GM20000 (cell line): ENCODE measurements around the gene XKR8.
"Not testable (repeated sequence)": the region's sequence is repeated elsewhere in the genome, so short reads cannot be mapped to it uniquely, and the experiment has no call there.

Source experiments
- DNase-seq: peaks from one replicate; pipeline ENCODE4 v3.0.0; 2012; ENCODE audit warnings: low spot score
- CTCF ChIP-seq: IDR thresholded peaks from 2 replicates; pipeline ENCODE4 v1.5.1; 2012; ENCODE audit warnings: mild to moderate bottlenecking, control low read depth; ENCODE audit errors: extremely low read depth, missing control alignments

The XKR8 gene

DNA sequence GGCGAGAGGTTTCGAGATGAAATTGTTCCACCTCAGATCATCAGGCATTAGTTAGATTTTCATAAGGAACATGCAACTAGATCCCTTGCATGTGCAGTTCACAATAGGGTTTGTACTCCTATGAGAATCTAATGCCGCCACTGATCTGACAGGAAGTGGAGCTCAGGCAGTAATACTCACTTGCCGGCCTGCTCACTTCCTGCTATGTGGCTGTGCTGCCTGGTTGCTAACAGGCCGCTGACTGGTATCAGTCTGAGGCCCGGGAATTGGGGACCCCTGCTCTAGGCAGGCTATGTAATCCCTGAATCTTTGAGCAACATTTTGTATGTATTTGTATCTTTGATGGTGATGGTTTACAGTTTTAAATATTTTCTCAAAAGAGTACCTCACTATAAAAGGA lies 32.5 kb downstream of the XKR8 start:
- no peak for DNase-seq
- TF ChIP-seq CTCF, result no peak

DNA sequence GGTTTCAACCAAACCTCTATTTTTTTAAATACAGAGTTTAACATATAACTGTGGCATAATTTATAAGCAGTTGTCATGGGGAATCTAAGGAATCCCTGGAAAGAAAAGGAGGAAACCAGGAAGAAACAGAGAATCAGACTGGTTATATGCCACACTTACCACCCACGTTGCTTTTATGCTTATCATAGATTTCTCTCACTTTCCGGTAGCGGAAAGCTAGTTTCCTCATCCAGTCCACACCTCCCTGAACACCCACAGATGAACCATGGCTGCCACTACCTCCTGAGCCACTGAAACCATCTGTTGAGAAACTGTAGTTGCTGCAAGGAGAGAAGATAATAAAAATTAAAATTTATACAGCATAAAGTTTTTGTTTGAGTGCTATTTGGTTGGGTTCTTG lies 33.5 kb downstream of the XKR8 start:
- TF ChIP-seq CTCF, result no peak
- no peak for DNase-seq

DNA sequence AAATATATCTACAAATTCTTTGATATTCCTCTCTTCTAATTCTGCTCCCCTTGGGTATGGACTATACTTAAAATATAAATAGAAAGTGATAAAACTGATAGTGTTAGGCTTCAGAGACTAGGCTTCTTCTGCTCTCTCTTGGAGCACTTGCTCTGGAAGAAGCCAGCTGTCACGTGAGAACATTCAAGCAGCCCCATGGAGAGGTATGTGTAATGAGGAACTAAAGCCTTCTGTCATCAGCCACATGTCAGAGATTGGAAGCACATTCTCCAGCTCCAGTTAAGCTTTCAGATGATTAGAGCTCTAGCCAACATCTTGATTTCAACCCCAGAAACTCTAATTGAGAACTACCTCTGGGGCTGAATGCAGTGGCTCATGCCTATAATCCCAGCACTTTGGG lies 34.3 kb downstream of the XKR8 start:
- DNase-seq, result no peak
- no peak for TF ChIP-seq CTCF

DNA sequence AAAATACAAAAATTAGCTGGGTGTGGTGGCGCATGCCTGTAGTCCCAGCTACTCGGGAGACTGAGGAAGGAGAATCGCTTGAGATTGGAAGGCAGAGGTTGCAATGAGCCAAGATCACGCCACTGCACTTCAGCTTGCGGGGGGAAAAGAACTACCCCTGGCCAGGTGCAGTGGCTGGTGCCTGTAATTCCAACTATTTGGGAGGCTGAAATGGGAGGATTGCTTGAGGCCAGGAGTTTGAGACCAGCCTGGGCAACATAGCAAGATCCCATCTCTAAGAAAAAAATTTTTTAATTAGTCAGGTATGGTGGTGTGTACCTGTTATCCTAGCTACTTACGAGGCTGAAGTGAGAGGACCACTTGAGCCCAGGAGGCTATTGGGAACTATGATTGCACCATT lies 34.8 kb downstream of the XKR8 start:
- DNase-seq, result not testable (repeated sequence)

DNA sequence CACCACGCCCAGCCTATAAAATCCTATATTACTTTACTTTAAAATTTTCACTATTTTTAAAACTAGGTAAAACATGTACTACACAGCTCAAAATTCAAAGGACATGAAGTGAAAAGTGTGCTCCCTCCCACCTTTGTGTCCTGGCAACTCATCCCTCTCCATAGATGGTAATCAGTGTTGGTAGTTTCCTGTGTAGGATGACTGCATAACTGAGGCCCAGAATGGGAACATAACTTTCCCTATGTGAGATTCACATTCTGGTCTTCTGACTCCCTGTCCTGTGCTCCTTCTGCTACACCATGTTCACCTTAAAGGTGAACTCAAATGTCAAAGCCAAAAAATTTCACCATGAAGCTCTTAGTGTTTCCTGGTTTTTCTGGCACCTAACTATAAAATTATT lies 39.3 kb downstream of the XKR8 start:
- no peak for DNase-seq
- TF ChIP-seq CTCF, result no peak

DNA sequence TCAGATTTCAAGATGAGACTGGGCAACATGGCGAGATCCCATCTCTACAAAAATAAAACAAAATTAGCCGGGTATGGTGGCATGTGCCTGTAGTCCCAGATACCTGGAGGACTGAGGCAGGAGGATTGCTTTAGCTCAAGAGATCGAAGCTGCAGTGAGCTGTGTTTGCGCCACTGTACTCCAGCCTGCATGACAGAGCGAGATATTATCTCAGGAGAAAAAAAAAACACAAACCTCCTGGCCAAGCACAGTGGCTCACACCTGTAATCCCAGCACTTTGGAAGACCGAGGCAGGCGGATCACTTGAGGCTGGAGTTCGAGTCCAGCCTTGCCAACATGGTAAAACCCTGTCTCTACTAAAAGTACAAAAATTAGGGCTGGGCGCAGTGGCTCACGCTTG lies 42.8 kb downstream of the XKR8 start:
- DNase-seq, result no peak
- TF ChIP-seq CTCF, result no peak

DNA sequence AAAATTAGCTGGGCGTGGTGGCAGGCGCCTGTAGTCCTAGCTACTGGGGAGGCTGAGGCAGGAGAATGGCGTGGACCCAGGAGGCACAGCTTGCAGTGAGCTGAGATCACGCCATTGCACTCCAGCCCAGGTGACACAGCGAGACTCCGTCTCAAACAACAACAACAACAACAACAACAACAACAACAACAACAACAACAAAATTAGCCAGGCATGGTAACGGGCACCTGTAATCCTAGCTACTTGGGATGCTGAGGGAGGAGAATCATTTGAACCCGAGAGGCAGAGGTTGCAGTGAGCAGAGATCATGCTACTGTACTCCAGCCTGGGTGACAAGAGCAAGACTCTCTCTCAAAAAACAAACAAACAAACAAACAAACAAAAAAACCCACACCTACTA lies 43.3 kb downstream of the XKR8 start:
- DNase-seq, result not testable (repeated sequence)

DNA sequence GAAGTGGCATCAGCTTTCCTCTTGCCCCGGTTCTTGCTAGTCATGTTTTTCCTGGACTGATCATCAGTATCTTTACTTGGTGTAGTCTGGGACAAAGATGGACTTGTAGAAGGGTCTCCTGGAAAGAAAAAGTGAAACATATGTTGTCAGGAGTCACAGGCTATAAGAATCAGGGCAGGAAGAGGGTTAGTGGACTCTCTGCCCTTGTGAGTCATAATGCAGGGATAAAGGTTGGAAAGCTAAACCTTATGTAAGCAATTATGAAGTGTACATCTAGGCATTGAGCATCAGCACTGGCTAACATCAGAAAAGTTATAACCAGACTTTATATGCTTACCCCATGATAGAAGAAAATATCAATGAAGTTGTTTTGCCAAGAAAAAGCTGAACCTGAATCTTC lies 51.2 kb downstream of the XKR8 start:
- TF ChIP-seq CTCF, result no peak
- no peak for DNase-seq
